GM12873 (cell line): ENCODE data around the gene SPAG8.

Experiments used
- TF ChIP-seq, protein P1 (sequence below): IDR thresholded peaks from 2 replicates; pipeline ENCODE4 v1.5.1; 2012; ENCODE audit warnings: low read depth, mild to moderate bottlenecking, moderate library complexity, low read length, control low read depth; ENCODE audit not compliant: insufficient read depth; ENCODE audit errors: missing control alignments

SPAG8 gene

DNA sequence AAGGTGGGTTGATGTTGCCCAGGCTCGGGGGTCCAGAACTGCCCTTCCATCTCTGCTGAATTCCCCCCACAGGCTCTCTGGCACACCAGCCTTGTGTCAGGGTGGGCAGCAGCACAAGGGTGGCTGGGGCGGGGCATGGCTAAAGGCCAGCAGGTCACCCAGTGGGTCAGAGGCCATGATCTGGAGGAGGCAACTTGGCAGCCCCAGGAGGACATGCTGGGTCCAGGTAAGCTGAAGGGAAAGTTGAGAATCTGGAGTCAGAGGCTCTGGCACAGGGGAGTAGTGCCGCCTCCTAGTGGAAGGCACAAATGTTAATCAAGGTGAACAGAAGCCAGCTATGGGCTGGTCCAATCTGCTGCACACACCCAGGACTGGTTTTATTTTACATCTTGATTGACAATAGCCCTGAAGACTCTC, 23.2 kb upstream of the SPAG8 start:
- TF ChIP-seq, protein P1, sequence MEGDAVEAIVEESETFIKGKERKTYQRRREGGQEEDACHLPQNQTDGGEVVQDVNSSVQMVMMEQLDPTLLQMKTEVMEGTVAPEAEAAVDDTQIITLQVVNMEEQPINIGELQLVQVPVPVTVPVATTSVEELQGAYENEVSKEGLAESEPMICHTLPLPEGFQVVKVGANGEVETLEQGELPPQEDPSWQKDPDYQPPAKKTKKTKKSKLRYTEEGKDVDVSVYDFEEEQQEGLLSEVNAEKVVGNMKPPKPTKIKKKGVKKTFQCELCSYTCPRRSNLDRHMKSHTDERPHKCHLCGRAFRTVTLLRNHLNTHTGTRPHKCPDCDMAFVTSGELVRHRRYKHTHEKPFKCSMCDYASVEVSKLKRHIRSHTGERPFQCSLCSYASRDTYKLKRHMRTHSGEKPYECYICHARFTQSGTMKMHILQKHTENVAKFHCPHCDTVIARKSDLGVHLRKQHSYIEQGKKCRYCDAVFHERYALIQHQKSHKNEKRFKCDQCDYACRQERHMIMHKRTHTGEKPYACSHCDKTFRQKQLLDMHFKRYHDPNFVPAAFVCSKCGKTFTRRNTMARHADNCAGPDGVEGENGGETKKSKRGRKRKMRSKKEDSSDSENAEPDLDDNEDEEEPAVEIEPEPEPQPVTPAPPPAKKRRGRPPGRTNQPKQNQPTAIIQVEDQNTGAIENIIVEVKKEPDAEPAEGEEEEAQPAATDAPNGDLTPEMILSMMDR: peak; percentile 48

- TF ChIP-seq, protein P1: no peak
Observed at GRCh38 chr9:35834260-35835215, 22.5 kb upstream of the SPAG8 start.

DNA sequence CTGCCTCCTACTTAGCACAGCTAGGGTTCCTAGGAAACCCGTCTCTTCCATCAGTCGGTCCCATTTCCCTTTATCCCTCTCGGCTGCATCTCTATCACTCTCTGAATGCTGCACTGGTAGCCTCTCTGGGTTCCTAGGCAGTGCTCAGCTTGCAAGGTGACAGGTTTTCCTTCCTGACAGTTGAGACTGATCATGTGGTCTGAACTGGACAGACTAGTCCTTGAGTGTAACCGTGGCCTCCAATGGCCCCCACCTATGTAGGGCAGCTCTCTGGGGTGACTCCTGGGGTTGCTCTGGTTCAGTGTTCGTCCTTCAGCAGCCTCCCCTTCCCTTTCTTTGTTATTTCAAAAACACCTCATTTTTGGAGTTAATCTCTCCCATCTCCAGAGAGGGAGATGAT, 20.8 kb upstream of the SPAG8 start:
- TF ChIP-seq, protein P1: no peak

GRCh38 chr9:35831040-35831439, 19.0 kb upstream of the SPAG8 start:
- TF ChIP-seq, protein P1: no peak

GRCh38 chr9:35829764-35830096, 17.7 kb upstream of the SPAG8 start:
- TF ChIP-seq, protein P1: no peak

DNA sequence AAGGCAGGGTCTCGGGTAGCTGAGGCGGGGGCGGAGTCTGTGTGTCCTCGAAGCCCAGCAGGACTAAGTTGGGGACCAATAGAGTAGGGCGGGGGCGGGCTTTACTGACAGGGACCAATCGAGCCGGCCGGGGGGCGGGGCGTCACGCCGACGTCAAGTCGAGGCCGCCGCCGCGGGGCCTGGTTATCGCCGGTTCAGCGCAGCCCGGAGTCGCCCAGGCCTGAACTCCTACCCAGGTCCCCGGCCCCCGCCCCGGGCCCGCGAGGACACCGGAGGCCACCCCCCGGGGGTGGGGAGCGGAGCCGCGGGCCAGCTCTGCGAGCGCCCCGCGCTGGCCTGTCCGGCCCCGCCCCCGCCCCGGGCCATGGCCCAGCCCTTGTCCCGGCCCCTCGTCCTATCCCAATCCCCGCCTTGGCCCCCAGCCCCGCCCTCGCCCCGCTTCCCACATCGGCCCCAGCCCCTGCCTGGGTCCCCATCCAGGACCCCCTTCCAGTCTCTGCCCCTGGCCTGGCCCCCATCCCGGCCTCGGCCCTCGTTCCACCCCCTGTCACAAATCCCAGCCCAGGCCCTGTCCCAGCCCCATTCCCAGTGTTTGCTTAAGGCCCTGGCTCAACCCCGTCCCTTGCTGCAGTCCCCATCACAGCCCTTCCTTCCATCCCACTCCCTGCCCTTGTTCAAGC, 17.2 kb upstream of the SPAG8 start, which contains the start of gene TMEM8B:
Gene TMEM8B, plus strand, starts transcription at position 145 of the 680 bp plus-strand sequence. Its CDS starts 220 bp downstream, at position 365.
- TF ChIP-seq, protein P1: no peak

- TF ChIP-seq, protein P1: no peak
Observed at GRCh38 chr9:35828716-35829083, 16.6 kb upstream of the SPAG8 start, which contains the start of gene FAM221B. FAM221B (minus strand) TSS chr9:35828732; CDS start chr9:35826161, 2,571 bp downstream.
